CD4-positive, CD25-positive, alpha-beta regulatory T cell (primary cell): ENCODE results near the gene CACNG4. TPM values are rescaled to one million over a fixed set of nuclear protein-coding genes. Genes with fewer than 3 reads are reported as not detected.

Source experiments
- ATAC-seq, 2 donors: fragments of 150-1000 bp; cut with Tn5 transposase; one replicate each; pipeline ENCODE4 v1.10.0; 2021; ENCODE audit warnings: low read depth in 2 of 2, moderate number of reproducible peaks in 2 of 2, moderate library complexity in 1 of 2
- DNase-seq, 3 donors: peaks; one replicate each; pipeline versions ENCODE4 v3.0.0 to v3.0.0-alpha.2; 2012 to 2022; ENCODE audit warnings: mixed read lengths in 1 of 3
- H3K27ac ChIP-seq: one replicate; pipeline ENCODE4 v1.7.0; 2013; ENCODE audit warnings: mild to moderate bottlenecking, low read length; ENCODE audit not compliant: insufficient read depth, poor library complexity, severe bottlenecking
- H3K27me3 ChIP-seq: one replicate; pipeline ENCODE4 v1.7.0; 2013; ENCODE audit warnings: low read length; ENCODE audit not compliant: control insufficient read depth, insufficient read depth
- H3K36me3 ChIP-seq: one replicate; pipeline ENCODE4 v1.7.0; 2013; ENCODE audit warnings: mild to moderate bottlenecking, low read length, moderate library complexity; ENCODE audit not compliant: control insufficient read depth, insufficient read depth
- H3K4me1 ChIP-seq: 2 replicates; pipeline ENCODE4 v1.7.0; 2013; ENCODE audit warnings: mild to moderate bottlenecking, low read length; ENCODE audit not compliant: insufficient read depth, control insufficient read depth, poor library complexity, severe bottlenecking
- H3K4me3 ChIP-seq: one replicate; pipeline ENCODE4 v1.7.0; 2013; ENCODE audit warnings: low read depth, mild to moderate bottlenecking, low read length, moderate library complexity
- H3K9me3 ChIP-seq, 2 experiments: 1 replicate in 1 of 2; 2 replicates in 1 of 2; pipeline ENCODE4 v1.7.0; 2013; ENCODE audit warnings: low read length in 2 of 2, mild to moderate bottlenecking in 1 of 2, moderate library complexity in 1 of 2; ENCODE audit not compliant: control insufficient read depth in 2 of 2
- H3K27ac Mint-ChIP-seq, 3 donors: one replicate each; pipeline ENCODE4 v1.8.0; 2020 to 2022; ENCODE audit warnings: mild to moderate bottlenecking in 3 of 3, mixed read lengths in 3 of 3, moderate library complexity in 2 of 3
- H3K27me3 Mint-ChIP-seq: one replicate; pipeline ENCODE4 v1.8.0; 2022; ENCODE audit warnings: mild to moderate bottlenecking, mixed read lengths
- H3K36me3 Mint-ChIP-seq: one replicate; pipeline ENCODE4 v1.8.0; 2020; ENCODE audit warnings: mixed read lengths
- H3K4me1 Mint-ChIP-seq, 4 donors: one replicate each; pipeline ENCODE4 v1.8.0; 2020 to 2022; ENCODE audit warnings: mixed read lengths in 4 of 4, mild to moderate bottlenecking in 1 of 4
- H3K4me3 Mint-ChIP-seq, 4 donors: one replicate each; pipeline ENCODE4 v1.8.0; 2020 to 2022; ENCODE audit warnings: mild to moderate bottlenecking in 4 of 4, mixed read lengths in 4 of 4, moderate library complexity in 3 of 4
- H3K9me3 Mint-ChIP-seq, 7 donors: one replicate each; pipeline ENCODE4 v1.8.0; 2020 to 2022; ENCODE audit warnings: mixed read lengths in 7 of 7, mild to moderate bottlenecking in 3 of 7, moderate library complexity in 2 of 7
- polyA plus RNA-seq, 4 donors: library from polyadenylated mRNA; unstranded; fragments of 300-500 nt; fragmentation: Illumina TruSeq; gene quantifications; one replicate each; pipeline ENCODE4 v1.2.3, GENCODE V29; 2021
- total RNA-seq: library from RNA; stranded (reverse); gene quantifications from one replicate; pipeline ENCODE4 v1.2.3, GENCODE V29; 2022

CACNG4 gene
- total and polyA plus RNA-seq, 5 donors from 2014 or later = not detected

DNA sequence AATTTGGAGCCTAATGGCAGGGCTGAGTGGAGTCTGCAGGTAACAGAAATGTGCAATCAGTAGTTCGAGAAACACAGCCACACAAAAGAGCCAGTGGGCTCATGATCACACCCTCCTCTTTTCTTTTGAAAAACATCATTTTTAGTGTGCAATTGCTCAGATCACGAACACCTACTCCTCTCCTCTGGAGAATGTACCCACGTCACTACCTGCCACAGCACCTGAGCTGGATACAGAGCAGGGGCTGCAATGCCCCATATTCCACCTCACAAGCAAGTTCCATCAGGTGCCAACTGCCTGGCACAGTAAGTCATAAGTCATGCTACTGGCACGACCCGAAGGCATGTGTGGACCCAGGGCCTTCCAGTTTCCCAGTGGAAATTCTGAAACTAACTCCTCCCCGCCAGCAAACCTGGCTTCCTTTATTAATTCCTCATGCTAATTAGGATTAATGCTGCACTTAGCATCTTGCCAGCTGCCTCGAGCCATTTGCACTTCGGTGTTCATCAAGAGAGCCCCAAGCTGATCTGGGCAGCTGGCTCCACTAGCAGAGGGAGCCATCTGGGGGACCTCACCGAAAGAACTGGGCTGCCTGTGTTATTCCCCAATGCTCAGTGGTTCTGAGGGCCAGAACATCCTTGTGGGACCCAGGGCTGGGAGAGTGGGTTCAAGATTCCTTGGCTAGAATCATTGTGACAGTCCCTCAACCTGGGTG, 2.4 kb downstream of the CACNG4 start:
- no peak overlapping the region for H3K27ac ChIP-seq
- no peaks in the 10 kb centered on the region for H3K36me3 Mint-ChIP-seq
- ATAC-seq = no peak
- no peaks in the 10 kb centered on the region for H3K9me3 ChIP-seq
- H3K4me3 Mint-ChIP-seq = peak overlapping the region in 2 of 4 donors; percentile 77 to 80
- H3K4me1 ChIP-seq = peaks cover 8% of the 10 kb centered on the region
- DNase-seq = no peak
- H3K27me3 ChIP-seq = peaks cover 31% of the 10 kb centered on the region
- peaks cover 64% of the 10 kb centered on the region for H3K27me3 Mint-ChIP-seq
- no peak overlapping the region for H3K27ac Mint-ChIP-seq
- peaks cover 0 to 16% (median 3%) of the 10 kb centered on the region in 4 donors for H3K4me1 Mint-ChIP-seq
- H3K4me3 ChIP-seq = no peak overlapping the region
- no peaks in the 10 kb centered on the region for H3K36me3 ChIP-seq
- H3K9me3 Mint-ChIP-seq = peaks cover 0 to 4% (median 0%) of the 10 kb centered on the region in 7 donors

DNA sequence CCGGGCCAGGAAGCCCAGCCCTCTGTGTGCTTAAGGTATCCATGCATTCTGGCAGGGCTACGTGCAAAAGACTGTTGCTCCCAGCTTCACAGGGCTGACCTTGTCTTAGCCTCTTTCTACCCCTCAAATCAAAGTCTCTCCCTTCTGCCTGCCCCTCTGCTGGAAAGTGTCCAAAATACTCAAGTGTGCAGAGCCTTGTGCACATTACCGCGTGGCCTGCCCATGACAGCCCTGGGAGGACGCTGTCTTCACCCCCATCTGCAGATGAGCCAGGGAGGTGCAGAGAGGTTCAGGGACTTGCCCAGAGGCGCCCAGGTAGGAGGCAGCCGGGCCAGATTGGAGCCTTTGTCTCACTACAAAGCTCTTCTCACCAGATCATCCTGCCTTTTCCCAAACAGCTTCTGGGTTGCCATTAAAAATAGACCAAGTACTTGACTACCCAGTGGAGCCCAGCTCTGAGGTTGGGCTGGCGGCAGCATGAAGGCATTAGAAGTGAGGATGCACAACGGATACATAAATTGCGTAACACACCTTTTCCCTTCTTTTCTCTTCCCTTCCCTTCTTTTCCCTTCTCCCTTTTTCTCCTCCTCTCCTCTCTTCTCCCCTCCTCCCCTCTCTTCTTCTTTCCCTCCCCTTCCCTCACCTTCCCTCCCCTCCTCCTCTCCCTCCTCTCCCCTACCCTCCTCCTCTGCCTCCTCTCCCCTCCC, 3.5 kb downstream of the CACNG4 start:
- Histone ChIP-seq H3K27me3 (peaks cover 30% of the 10 kb centered on the region), H3K9me3 (no peaks in the 10 kb centered on the region), H3K4me1 (peaks cover 8% of the 10 kb centered on the region), H3K36me3 (no peaks in the 10 kb centered on the region), H3K27ac (no peak overlapping the region), H3K4me3 (no peak overlapping the region)
- H3K36me3 Mint-ChIP-seq = no peaks in the 10 kb centered on the region
- peaks cover 0 to 16% (median 2%) of the 10 kb centered on the region in 4 donors for H3K4me1 Mint-ChIP-seq
- H3K9me3 Mint-ChIP-seq = peaks cover 0 to 4% (median 0%) of the 10 kb centered on the region in 7 donors
- DNase-seq (no peak), ATAC-seq (no peak)
- H3K4me3 Mint-ChIP-seq = no peak overlapping the region
- peaks cover 54% of the 10 kb centered on the region for H3K27me3 Mint-ChIP-seq
- no peak overlapping the region for H3K27ac Mint-ChIP-seq

DNA sequence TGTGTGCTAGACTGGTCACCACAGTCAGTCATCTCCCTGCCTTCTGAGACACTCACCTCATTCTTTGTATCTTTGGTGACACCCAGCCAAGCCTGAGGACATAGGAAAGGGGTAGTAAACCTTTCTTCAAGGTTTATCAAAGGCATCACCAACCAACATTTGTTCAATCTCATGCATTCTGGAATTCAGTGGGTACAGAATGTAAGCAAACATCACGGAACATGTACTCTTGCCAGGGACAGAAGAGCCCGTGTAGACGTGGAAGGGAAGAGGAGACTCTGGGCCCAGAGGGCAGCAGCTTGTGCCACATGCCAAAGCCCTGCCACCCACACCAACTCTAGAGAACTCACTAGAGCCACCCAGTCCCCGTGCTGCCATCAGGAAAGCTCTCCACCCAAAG, 4.4 kb downstream of the CACNG4 start:
- no peak for ATAC-seq
- Mint-ChIP-seq H3K27me3 (peaks cover 45% of the 10 kb centered on the region), H3K4me3 (no peak overlapping the region), H3K36me3 (no peaks in the 10 kb centered on the region), H3K9me3 (peaks cover 0 to 4% (median 0%) of the 10 kb centered on the region in 7 donors), H3K4me1 (peaks cover 0 to 8% (median 0%) of the 10 kb centered on the region in 4 donors), H3K27ac (no peak overlapping the region)
- Histone ChIP-seq H3K4me1 (peaks cover 8% of the 10 kb centered on the region), H3K9me3 (no peaks in the 10 kb centered on the region), H3K27me3 (peaks cover 23% of the 10 kb centered on the region), H3K27ac (no peak overlapping the region), H3K36me3 (no peaks in the 10 kb centered on the region), H3K4me3 (no peak overlapping the region)
- no peak for DNase-seq

DNA sequence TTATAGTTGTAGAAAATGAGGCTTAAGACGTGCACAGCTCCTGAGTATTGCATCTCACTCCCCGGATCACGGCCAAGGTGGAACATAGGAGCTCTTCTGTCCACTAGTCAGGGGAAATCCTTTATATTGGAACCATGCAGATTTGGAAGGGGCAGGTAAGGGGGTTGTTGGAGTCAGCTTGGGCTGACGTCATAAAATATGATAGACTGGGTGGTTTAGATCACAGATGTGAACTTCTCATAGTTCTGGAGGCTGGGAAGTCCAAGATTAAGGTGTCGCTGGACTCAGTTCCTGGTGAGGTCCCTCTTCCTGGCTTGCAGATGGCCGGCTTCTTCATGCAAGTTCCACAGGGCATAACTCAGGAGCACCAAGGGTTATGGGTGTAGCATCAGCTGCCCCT, 5.6 kb downstream of the CACNG4 start:
- peaks cover 43% of the 10 kb centered on the region for H3K27me3 Mint-ChIP-seq
- peaks cover 0 to 7% (median 0%) of the 10 kb centered on the region in 4 donors for H3K4me1 Mint-ChIP-seq
- no peaks in the 10 kb centered on the region for H3K36me3 Mint-ChIP-seq
- H3K27ac Mint-ChIP-seq = no peak overlapping the region
- Histone ChIP-seq H3K9me3 (no peaks in the 10 kb centered on the region), H3K4me3 (no peak overlapping the region), H3K27ac (no peak overlapping the region), H3K27me3 (peaks cover 23% of the 10 kb centered on the region), H3K36me3 (no peaks in the 10 kb centered on the region), H3K4me1 (peaks cover 8% of the 10 kb centered on the region)
- ATAC-seq (no peak), DNase-seq (no peak)
- peaks cover 0 to 2% (median 0%) of the 10 kb centered on the region in 7 donors for H3K9me3 Mint-ChIP-seq
- no peak overlapping the region for H3K4me3 Mint-ChIP-seq

DNA sequence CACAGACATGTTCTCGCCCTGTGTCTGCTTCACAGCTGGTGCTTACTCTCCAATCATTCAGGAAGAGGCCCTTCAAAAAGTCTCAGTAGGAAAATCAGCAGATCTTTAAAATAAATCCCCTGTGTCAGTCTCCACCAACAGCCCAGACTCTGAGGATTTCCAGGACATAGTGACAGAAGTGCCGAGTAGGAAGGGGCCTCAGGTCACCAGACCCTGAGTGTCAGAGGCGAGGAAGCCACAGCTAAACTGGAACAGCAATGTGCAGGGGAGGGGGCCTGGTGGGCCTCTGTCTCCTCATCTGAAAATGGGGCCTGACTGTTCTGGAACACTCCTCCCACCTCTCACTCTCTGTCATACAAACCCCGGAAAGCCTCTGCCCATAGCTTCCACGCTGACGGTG, 6.3 kb downstream of the CACNG4 start:
- Histone ChIP-seq H3K36me3 (no peaks in the 10 kb centered on the region), H3K9me3 (no peaks in the 10 kb centered on the region), H3K4me3 (no peak overlapping the region), H3K27ac (no peak overlapping the region), H3K27me3 (peaks cover 23% of the 10 kb centered on the region), H3K4me1 (peaks cover 4% of the 10 kb centered on the region)
- no peak overlapping the region for H3K27ac Mint-ChIP-seq
- H3K4me1 Mint-ChIP-seq = peaks cover 0 to 7% (median 0%) of the 10 kb centered on the region in 4 donors
- ATAC-seq = no peak
- H3K27me3 Mint-ChIP-seq = peaks cover 50% of the 10 kb centered on the region
- DNase-seq = no peak
- H3K36me3 Mint-ChIP-seq = no peaks in the 10 kb centered on the region
- peaks cover 0 to 2% (median 0%) of the 10 kb centered on the region in 7 donors for H3K9me3 Mint-ChIP-seq
- no peak overlapping the region for H3K4me3 Mint-ChIP-seq

DNA sequence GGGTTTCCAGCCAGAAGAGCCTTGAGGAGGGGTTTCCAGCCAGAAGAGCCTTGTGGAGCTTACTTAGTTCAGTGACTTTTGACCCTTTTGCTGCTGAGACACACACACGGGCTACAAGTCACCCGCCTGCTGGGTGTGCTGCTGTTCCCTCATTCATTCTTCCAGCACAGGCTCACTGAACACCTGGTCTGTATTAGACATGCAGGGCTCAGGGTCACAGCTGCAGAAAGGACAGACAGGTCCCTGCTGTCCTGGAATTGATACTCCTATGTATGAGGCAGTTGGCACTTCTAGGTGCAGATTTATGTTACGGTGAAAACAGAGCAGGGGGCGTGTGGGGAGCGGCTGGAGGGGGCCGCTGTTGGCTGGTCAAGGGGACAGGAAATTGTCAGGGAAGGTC, 6.8 kb downstream of the CACNG4 start:
- Mint-ChIP-seq H3K9me3 (peaks cover 0 to 2% (median 0%) of the 10 kb centered on the region in 7 donors), H3K27ac (no peak overlapping the region), H3K36me3 (no peaks in the 10 kb centered on the region), H3K27me3 (peaks cover 47% of the 10 kb centered on the region), H3K4me1 (peaks cover 0 to 6% (median 0%) of the 10 kb centered on the region in 4 donors), H3K4me3 (peak overlapping the region in 1 of 4 donors; percentile 58)
- no peaks in the 10 kb centered on the region for H3K4me1 ChIP-seq
- ATAC-seq (no peak), DNase-seq (no peak)
- H3K36me3 ChIP-seq = no peaks in the 10 kb centered on the region
- peaks cover 23% of the 10 kb centered on the region for H3K27me3 ChIP-seq
- H3K27ac ChIP-seq = no peak overlapping the region
- no peak overlapping the region for H3K4me3 ChIP-seq
- no peaks in the 10 kb centered on the region for H3K9me3 ChIP-seq

DNA sequence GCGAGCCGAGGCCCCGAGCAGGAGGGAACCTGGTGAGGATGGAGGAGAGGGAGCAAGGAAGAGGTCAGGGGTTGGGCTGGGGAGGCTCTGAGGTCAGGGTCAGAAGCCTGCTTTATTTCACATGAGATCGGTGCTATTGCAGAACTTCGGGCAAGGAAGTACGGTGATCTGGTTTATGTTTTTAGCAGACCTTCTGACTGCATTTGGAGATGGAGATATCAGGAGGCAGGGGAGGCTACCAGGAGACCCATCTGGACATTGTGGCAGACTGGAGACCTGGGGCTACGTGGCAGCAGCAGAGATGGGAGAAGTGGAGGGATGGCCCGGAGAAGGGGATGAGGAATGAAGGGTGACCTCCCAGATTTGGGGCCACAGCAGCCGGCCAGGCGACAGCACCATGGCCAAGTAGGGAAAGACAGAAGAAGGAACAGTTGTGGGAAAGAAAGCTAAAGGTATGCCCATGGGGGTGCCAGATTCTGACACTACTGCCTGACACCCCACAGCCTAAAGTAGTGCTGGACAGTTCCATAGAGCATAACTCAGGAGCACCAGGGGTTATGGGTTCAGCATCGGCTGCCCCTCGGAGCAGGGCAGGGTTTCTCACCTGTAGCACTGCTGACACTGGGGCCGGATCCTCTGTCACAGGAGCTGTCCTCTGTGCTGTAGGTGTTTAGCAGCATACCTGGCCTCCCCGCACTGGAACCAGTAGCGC, 7.4 kb downstream of the CACNG4 start:
- H3K27me3 ChIP-seq = peaks cover 19% of the 10 kb centered on the region

More for the DNA sequence above, 7.4 kb downstream of the CACNG4 start:
- H3K27ac Mint-ChIP-seq = no peak overlapping the region
- H3K9me3 Mint-ChIP-seq = peaks cover 0 to 2% (median 0%) of the 10 kb centered on the region in 7 donors
- no peak overlapping the region for H3K27ac ChIP-seq
- H3K4me1 ChIP-seq = no peaks in the 10 kb centered on the region
- ATAC-seq = no peak
- no peak overlapping the region for H3K4me3 Mint-ChIP-seq
- DNase-seq = no peak
- H3K9me3 ChIP-seq = no peaks in the 10 kb centered on the region
- peaks cover 42% of the 10 kb centered on the region for H3K27me3 Mint-ChIP-seq
- H3K36me3 ChIP-seq = no peaks in the 10 kb centered on the region
- H3K4me1 Mint-ChIP-seq = no peaks in the 10 kb centered on the region
- no peak overlapping the region for H3K4me3 ChIP-seq
- H3K36me3 Mint-ChIP-seq = no peaks in the 10 kb centered on the region
